Endodermal cell (in vitro differentiated cells): Measurements from ENCODE around the gene ZCWPW1. TPM values are rescaled to one million over a fixed set of nuclear protein-coding genes. Genes with fewer than 3 reads are reported as not detected.

ENCODE experiments used
- DNase-seq: peaks from one replicate; pipeline ENCODE4 v3.0.0-alpha.2; 2017
- H3K27ac ChIP-seq: 2 replicates; pipeline ENCODE4 v1.5.1; 2013; ENCODE audit warnings: mild to moderate bottlenecking, low read depth, low read length, moderate library complexity
- H3K27me3 ChIP-seq: 2 replicates; pipeline ENCODE4 v1.6.1; 2013; ENCODE audit warnings: mild to moderate bottlenecking, low read length, moderate library complexity; ENCODE audit not compliant: insufficient read depth, control insufficient read depth, poor library complexity, severe bottlenecking
- H3K36me3 ChIP-seq: 2 replicates; pipeline ENCODE4 v1.7.0; 2013; ENCODE audit warnings: mild to moderate bottlenecking, low read length, moderate library complexity; ENCODE audit not compliant: control insufficient read depth, insufficient read depth
- H3K4me1 ChIP-seq: one replicate; pipeline ENCODE4 v1.7.0; 2013; ENCODE audit warnings: low read length; ENCODE audit not compliant: control insufficient read depth, insufficient read depth
- H3K4me3 ChIP-seq: 2 replicates; pipeline ENCODE4 v1.5.1; 2013; ENCODE audit warnings: mild to moderate bottlenecking, low read length, moderate library complexity
- H3K9ac ChIP-seq: 2 replicates; pipeline ENCODE4 v1.6.1; 2013; ENCODE audit warnings: mild to moderate bottlenecking, low read length, moderate library complexity; ENCODE audit not compliant: poor library complexity, severe bottlenecking; ENCODE audit errors: extremely low read depth
- H3K9me3 ChIP-seq: 2 replicates; pipeline ENCODE4 v1.6.1; 2013; ENCODE audit warnings: mild to moderate bottlenecking, low read length, moderate library complexity; ENCODE audit not compliant: control insufficient read depth
- H3K27ac Mint-ChIP-seq: 2 replicates; pipeline ENCODE4 v1.8.0; 2020; ENCODE audit warnings: mixed read lengths
- H3K27me3 Mint-ChIP-seq: 2 replicates; pipeline ENCODE4 v1.8.0; 2021; ENCODE audit warnings: mild to moderate bottlenecking, mixed read lengths; ENCODE audit not compliant: insufficient read depth
- H3K36me3 Mint-ChIP-seq: 2 replicates; pipeline ENCODE4 v1.8.0; 2020; ENCODE audit warnings: low read depth, mixed read lengths
- H3K4me1 Mint-ChIP-seq: 2 replicates; pipeline ENCODE4 v1.8.0; 2020; ENCODE audit warnings: mixed read lengths
- H3K4me3 Mint-ChIP-seq: 2 replicates; pipeline ENCODE4 v1.8.0; 2020; ENCODE audit warnings: mild to moderate bottlenecking, moderate library complexity, mixed read lengths
- H3K9me3 Mint-ChIP-seq: 2 replicates; pipeline ENCODE4 v1.8.0; 2020; ENCODE audit warnings: mild to moderate bottlenecking, mixed read lengths
- WGBS, 2 experiments: methylation state at CpG; one replicate each; pipeline versions ENCODE4 v1.1.5 to v1.1.7; 2013; ENCODE audit warnings: missing lambda C conversion rate in 2 of 2, mixed read lengths in 1 of 2; ENCODE audit not compliant: insufficient coverage in 1 of 2, insufficient read length in 1 of 2; 5-methylcytosine and 5-hydroxymethylcytosine counted together
- total RNA-seq, 2 donors: library from RNA; stranded (reverse); fragmentation: NEBNext Ultra II Directional in 1 of 2; extraction: Animal tissue kit (Norgen Biotek cat#: 25700) in 1 of 2; gene quantifications; 2 replicates in 1 of 2; 3 replicates in 1 of 2; pipeline ENCODE4 v1.2.1, GENCODE V29; 2021
- TF ChIP-seq, protein P1 (sequence below): fragments of 200-600 bp; sonication (generic); conservative IDR thresholded peaks from 2 replicates; pipeline ENCODE4 v1.5.0; 2021; ENCODE audit warnings: antibody characterized with exemption, mild to moderate bottlenecking

Gene ZCWPW1
- total RNA-seq, 2 donors from 2014 or later = 1.9 to 2.3 TPM

- peaks cover 2% of the 10 kb centered on the region for H3K4me1 Mint-ChIP-seq
- no peaks in the 10 kb centered on the region for H3K9me3 Mint-ChIP-seq
- WGBS, 2 experiments = 86 to 90% methylated on average over 9 to 22 of the region's 22 CpGs
- H3K27me3 ChIP-seq = no peaks in the 10 kb centered on the region
- H3K9ac ChIP-seq = no peak overlapping the region
- no peak overlapping the region for H3K4me3 ChIP-seq
- peak; percentile 39 for DNase-seq
- no peaks in the 10 kb centered on the region for H3K27me3 Mint-ChIP-seq
- TF ChIP-seq, protein P1, sequence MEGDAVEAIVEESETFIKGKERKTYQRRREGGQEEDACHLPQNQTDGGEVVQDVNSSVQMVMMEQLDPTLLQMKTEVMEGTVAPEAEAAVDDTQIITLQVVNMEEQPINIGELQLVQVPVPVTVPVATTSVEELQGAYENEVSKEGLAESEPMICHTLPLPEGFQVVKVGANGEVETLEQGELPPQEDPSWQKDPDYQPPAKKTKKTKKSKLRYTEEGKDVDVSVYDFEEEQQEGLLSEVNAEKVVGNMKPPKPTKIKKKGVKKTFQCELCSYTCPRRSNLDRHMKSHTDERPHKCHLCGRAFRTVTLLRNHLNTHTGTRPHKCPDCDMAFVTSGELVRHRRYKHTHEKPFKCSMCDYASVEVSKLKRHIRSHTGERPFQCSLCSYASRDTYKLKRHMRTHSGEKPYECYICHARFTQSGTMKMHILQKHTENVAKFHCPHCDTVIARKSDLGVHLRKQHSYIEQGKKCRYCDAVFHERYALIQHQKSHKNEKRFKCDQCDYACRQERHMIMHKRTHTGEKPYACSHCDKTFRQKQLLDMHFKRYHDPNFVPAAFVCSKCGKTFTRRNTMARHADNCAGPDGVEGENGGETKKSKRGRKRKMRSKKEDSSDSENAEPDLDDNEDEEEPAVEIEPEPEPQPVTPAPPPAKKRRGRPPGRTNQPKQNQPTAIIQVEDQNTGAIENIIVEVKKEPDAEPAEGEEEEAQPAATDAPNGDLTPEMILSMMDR = no peak
- no peak overlapping the region for H3K4me3 Mint-ChIP-seq
- no peak overlapping the region for H3K27ac Mint-ChIP-seq
- H3K36me3 Mint-ChIP-seq = peaks cover 6% of the 10 kb centered on the region
- H3K4me1 ChIP-seq = no peaks in the 10 kb centered on the region
- H3K27ac ChIP-seq = no peak overlapping the region
- H3K9me3 ChIP-seq = no peaks in the 10 kb centered on the region
- peaks cover 16% of the 10 kb centered on the region for H3K36me3 ChIP-seq
Measured at GRCh38 chr7:100467638-100468373, 39.3 kb upstream of the ZCWPW1 start.

- Histone ChIP-seq H3K9ac (no peak overlapping the region), H3K27ac (no peak overlapping the region), H3K9me3 (no peaks in the 10 kb centered on the region), H3K4me3 (no peak overlapping the region), H3K36me3 (peaks cover 16% of the 10 kb centered on the region), H3K27me3 (no peaks in the 10 kb centered on the region), H3K4me1 (no peaks in the 10 kb centered on the region)
- Mint-ChIP-seq H3K27ac (no peak overlapping the region), H3K27me3 (no peaks in the 10 kb centered on the region), H3K9me3 (no peaks in the 10 kb centered on the region), H3K36me3 (peaks cover 6% of the 10 kb centered on the region), H3K4me1 (peaks cover 1% of the 10 kb centered on the region), H3K4me3 (no peak overlapping the region)
- peak; percentile 48 for DNase-seq
- TF ChIP-seq, protein P1 = no peak
- 86 to 94% methylated on average over 15 to 32 of the region's 32 CpGs for WGBS, 2 experiments
Measured at GRCh38 chr7:100466653-100467605, 38.4 kb upstream of the ZCWPW1 start.

GRCh38 chr7:100465702-100466311 is 37.3 kb upstream of the ZCWPW1 start:
- no peaks in the 10 kb centered on the region for H3K4me1 ChIP-seq
- TF ChIP-seq, protein P1 = peak; percentile 78
- Mint-ChIP-seq H3K27ac (no peak overlapping the region), H3K4me1 (no peaks in the 10 kb centered on the region), H3K9me3 (no peaks in the 10 kb centered on the region), H3K4me3 (no peak overlapping the region), H3K27me3 (no peaks in the 10 kb centered on the region), H3K36me3 (peaks cover 5% of the 10 kb centered on the region)
- H3K9me3 ChIP-seq = no peaks in the 10 kb centered on the region
- no peak overlapping the region for H3K27ac ChIP-seq
- H3K4me3 ChIP-seq = no peak overlapping the region
- H3K27me3 ChIP-seq = no peaks in the 10 kb centered on the region
- H3K36me3 ChIP-seq = peaks cover 16% of the 10 kb centered on the region
- 30 to 37% methylated on average over 7 to 17 of the region's 17 CpGs for WGBS, 2 experiments
- no peak overlapping the region for H3K9ac ChIP-seq
- DNase-seq = peak; percentile 87
